HEK293 (cell line): ENCODE measurements around the gene DDX50.
"Not testable (repeated sequence)": the region's sequence is repeated elsewhere in the genome, so short reads cannot be mapped to it uniquely, and the experiment has no call there.

Experiments used
- CTCF ChIA-PET: fragments of 350-600 bp; formaldehyde crosslinking; extraction: SDS; loops from one replicate; lab custom pipeline; 2021; ENCODE audit warnings: antibody characterized with exemption; lab: Yijun Ruan, JAX
- POLR2A ChIA-PET: fragments of 300-600 bp; formaldehyde crosslinking; extraction: SDS; loops from one replicate; lab custom pipeline; 2020; ENCODE audit warnings: antibody characterized with exemption, inconsistent platforms; lab: Yijun Ruan, JAX
- H3K27ac ChIP-seq: fragments of 200-500 bp; sonication (Bioruptor generic); 2 replicates; pipeline ENCODE4 v1.5.1; 2014; ENCODE audit warnings: low read depth, low read length, control low read depth, inconsistent platforms; ENCODE audit errors: extremely low read depth
- H3K36me3 ChIP-seq, 2 experiments: fragments of 200-500 bp in 1 of 2; sonication (Bioruptor generic) in 1 of 2; 1 replicate in 1 of 2; 2 replicates in 1 of 2; pipeline ENCODE4 v1.5.1; 2014 to 2017; ENCODE audit warnings: inconsistent platforms in 2 of 2, low read length in 2 of 2; ENCODE audit not compliant: control insufficient read depth in 2 of 2, insufficient read depth in 1 of 2
- H3K4me1 ChIP-seq: fragments of 200-500 bp; sonication (Bioruptor generic); 2 replicates; pipeline ENCODE4 v1.5.1; 2014; ENCODE audit warnings: mild to moderate bottlenecking, low read length, inconsistent platforms; ENCODE audit not compliant: control insufficient read depth, insufficient read depth
- H3K4me3 ChIP-seq: 2 replicates; pipeline ENCODE4 v1.5.1; 2011; ENCODE audit warnings: low read depth, mild to moderate bottlenecking, control low read depth, low read length, moderate library complexity
- H3K9me3 ChIP-seq: fragments of 200-500 bp; sonication (Bioruptor generic); 2 replicates; pipeline ENCODE4 v1.5.1; 2014; ENCODE audit warnings: low read depth, low read length, inconsistent platforms; ENCODE audit not compliant: control insufficient read depth, insufficient read depth
- BCL11B ChIP-seq: fragments of 450-650 bp; formaldehyde crosslinking; IDR thresholded peaks from 2 replicates; pipeline ENCODE4 v1.5.1; 2016; ENCODE audit warnings: low read depth, missing biosample characterization, missing genetic modification characterization
- GLI4 ChIP-seq: fragments of 450-650 bp; formaldehyde crosslinking; IDR thresholded peaks from 2 replicates; pipeline ENCODE4 v1.5.1; 2016; ENCODE audit warnings: missing biosample characterization, missing genetic modification characterization
- HIC1 ChIP-seq: fragments of 450-650 bp; formaldehyde crosslinking; IDR thresholded peaks from 2 replicates; pipeline ENCODE4 v1.5.1; 2016; ENCODE audit warnings: missing biosample characterization, missing genetic modification characterization
- HOXA7 ChIP-seq: sonication (generic); formaldehyde crosslinking; IDR thresholded peaks from 2 replicates; pipeline ENCODE4 v1.8.1; 2022; ENCODE audit warnings: missing genetic modification reagents, borderline replicate concordance
- PRDM4 ChIP-seq: fragments of 450-650 bp; formaldehyde crosslinking; IDR thresholded peaks from 2 replicates; pipeline ENCODE4 v1.5.1; 2017; ENCODE audit warnings: missing biosample characterization, missing genetic modification characterization
- PRDM6 ChIP-seq: fragments of 450-650 bp; formaldehyde crosslinking; IDR thresholded peaks from 2 replicates; pipeline ENCODE4 v1.5.1; 2017; ENCODE audit warnings: missing biosample characterization, missing genetic modification characterization
- SCRT1 ChIP-seq: fragments of 450-650 bp; formaldehyde crosslinking; IDR thresholded peaks from 2 replicates; pipeline ENCODE4 v1.5.1; 2016; ENCODE audit warnings: missing biosample characterization, missing genetic modification characterization, borderline replicate concordance
- WT1 ChIP-seq: fragments of 450-650 bp; formaldehyde crosslinking; IDR thresholded peaks from 2 replicates; pipeline ENCODE4 v1.5.1; 2016; ENCODE audit warnings: missing biosample characterization, missing genetic modification characterization
- ZFP41 ChIP-seq: fragments of 450-650 bp; formaldehyde crosslinking; IDR thresholded peaks from 2 replicates; pipeline ENCODE4 v1.5.1; 2016; ENCODE audit warnings: missing biosample characterization, missing genetic modification characterization, borderline replicate concordance
- ZFP69B ChIP-seq: fragments of 450-650 bp; formaldehyde crosslinking; IDR thresholded peaks from 2 replicates; pipeline ENCODE4 v1.5.1; 2016; ENCODE audit warnings: missing biosample characterization, missing genetic modification characterization
- ZNF157 ChIP-seq: fragments of 450-650 bp; formaldehyde crosslinking; IDR thresholded peaks from 2 replicates; pipeline ENCODE4 v1.5.1; 2016; ENCODE audit warnings: missing biosample characterization, missing genetic modification characterization
- ZNF19 ChIP-seq: fragments of 450-650 bp; formaldehyde crosslinking; IDR thresholded peaks from 2 replicates; pipeline ENCODE4; 2016; ENCODE audit warnings: missing biosample characterization, missing genetic modification characterization, low read depth
- ZNF223 ChIP-seq: fragments of 450-650 bp; formaldehyde crosslinking; IDR thresholded peaks from 2 replicates; pipeline ENCODE4 v1.5.1; 2016; ENCODE audit warnings: missing biosample characterization, missing genetic modification characterization
- ZNF23 ChIP-seq: fragments of 450-650 bp; formaldehyde crosslinking; IDR thresholded peaks from 2 replicates; pipeline ENCODE4 v1.5.1; 2016; ENCODE audit warnings: missing biosample characterization, missing genetic modification characterization, borderline replicate concordance
- ZNF239 ChIP-seq: fragments of 450-650 bp; formaldehyde crosslinking; IDR thresholded peaks from 2 replicates; pipeline ENCODE4 v1.5.1; 2016; ENCODE audit warnings: missing biosample characterization, missing genetic modification characterization
- ZNF280C ChIP-seq: fragments of 450-650 bp; formaldehyde crosslinking; IDR thresholded peaks from 2 replicates; pipeline ENCODE4 v1.5.1; 2016; ENCODE audit warnings: missing biosample characterization, missing genetic modification characterization
- ZNF473 ChIP-seq: fragments of 450-650 bp; formaldehyde crosslinking; IDR thresholded peaks from 2 replicates; pipeline ENCODE4 v1.5.1; 2017; ENCODE audit warnings: missing biosample characterization, missing genetic modification characterization
- ZNF596 ChIP-seq: fragments of 450-650 bp; IDR thresholded peaks from 2 replicates; pipeline ENCODE4 v1.5.0; 2018; ENCODE audit warnings: missing biosample characterization, mild to moderate bottlenecking, missing genetic modification characterization, moderate library complexity
- ZNF692 ChIP-seq: fragments of 450-650 bp; formaldehyde crosslinking; IDR thresholded peaks from 2 replicates; pipeline ENCODE4 v1.5.1; 2016; ENCODE audit warnings: missing biosample characterization, missing genetic modification characterization
- ZNF830 ChIP-seq: fragments of 450-650 bp; IDR thresholded peaks from 2 replicates; pipeline ENCODE4 v1.5.0; 2018; ENCODE audit warnings: missing biosample characterization, missing genetic modification characterization, low read depth, mild to moderate bottlenecking, moderate library complexity

Gene DDX50

DNA sequence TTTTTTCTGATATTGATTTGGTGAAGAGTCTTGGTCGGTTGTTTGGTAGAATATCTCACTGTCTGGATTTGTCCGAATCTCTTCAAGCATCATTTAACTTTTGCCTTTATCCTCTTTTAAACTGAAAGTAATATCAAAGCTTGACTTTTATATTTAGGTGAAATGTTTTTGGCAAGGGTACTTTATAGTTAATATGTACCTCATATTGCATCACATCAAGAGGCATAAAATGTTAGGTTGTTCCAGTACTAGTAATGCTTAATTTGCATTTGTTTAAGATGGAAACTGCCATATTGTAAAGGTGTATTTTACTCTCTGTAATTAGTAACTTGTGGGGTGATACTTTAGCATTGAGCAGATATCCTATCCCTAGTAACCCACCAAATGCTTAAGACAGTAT is 37.8 kb downstream of the DDX50 start:
- TF ChIP-seq SCRT1 (no peak), PRDM4 (tag by site-specific recombination) (no peak), ZNF157 (tag by site-specific recombination) (no peak), ZNF23 (tag by site-specific recombination) (no peak), ZNF830 (tag by site-specific recombination) (no peak), ZNF239 (no peak), ZNF19 (no peak), ZNF223 (tag by site-specific recombination) (no peak), ZNF280C (tag by site-specific recombination) (no peak), WT1 (no peak), ZNF473 (tag by site-specific recombination) (no peak), HIC1 (no peak), HOXA7 (CRISPR knock-in tag) (no peak), ZFP69B (tag by site-specific recombination) (no peak), BCL11B (tag by site-specific recombination) (no peak), ZFP41 (no peak), GLI4 (tag by site-specific recombination) (no peak), ZNF692 (tag by site-specific recombination) (no peak), ZNF596 (tag by site-specific recombination) (no peak)
- CTCF ChIA-PET: interaction anchor here (0.9 to 1.3 kb wide), 2 partner anchors 13 to 17 kb away, joined by 3 to 4 read pairs; partner anchors contain the start of gene DDX21
- no peak overlapping the region for H3K4me3 ChIP-seq
- H3K27ac ChIP-seq: no peak overlapping the region
- peaks cover 3% of the 10 kb centered on the region; the same call in 1 of the 2 replicates for H3K4me1 ChIP-seq
- no peaks in the 10 kb centered on the region for H3K9me3 ChIP-seq
- POLR2A ChIA-PET: no interaction called here
- peaks cover 71 to 73% of the 10 kb centered on the region in 2 experiments for H3K36me3 ChIP-seq

DNA sequence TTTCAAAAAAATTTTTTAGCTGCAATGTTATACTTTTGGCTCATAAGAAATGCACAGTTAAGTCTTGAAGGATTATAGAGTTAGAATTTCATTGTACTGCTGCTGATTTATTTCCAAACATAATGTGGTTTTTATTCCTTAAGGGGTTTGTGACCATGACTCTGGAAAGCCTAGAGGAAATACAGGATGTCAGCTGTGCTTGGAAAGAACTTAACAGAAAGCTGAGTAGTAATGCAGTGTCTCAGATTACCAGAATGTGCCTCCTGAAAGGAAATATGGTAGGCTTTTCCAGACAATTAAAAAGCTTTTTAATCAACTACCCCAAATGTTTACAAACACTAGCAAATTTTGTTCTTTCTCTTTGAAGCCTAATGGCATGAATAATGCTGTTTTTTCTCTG is 39.8 kb downstream of the DDX50 start:
- H3K9me3 ChIP-seq, H3K4me1 ChIP-seq, H3K4me3 ChIP-seq, H3K27ac ChIP-seq, POLR2A ChIA-PET: not testable (repeated sequence)
- peak; percentile 10; the same call in 1 of the 2 replicates for TF ChIP-seq PRDM6 (tag by site-specific recombination)
- TF ChIP-seq, all 188 proteins: peak for 1; not testable (repeated sequence) for 187
- H3K36me3 ChIP-seq: peaks cover 69 to 77% of the 10 kb centered on the region in 2 experiments
- CTCF ChIA-PET: interaction anchor here (0.6 kb wide), 1 partner anchor 486 kb away, joined by 3 read pairs; no protein-coding TSS in a partner anchor
